ENCODE data around the gene GRHL3.

GRCh38 chr1:24321126-24321525 is 2.0 kb downstream of the GRHL3 start:
- no peak for TF ChIP-seq EZH2phosphoT487 (IDR thresholded peaks at IDR 0.05; ENCODE audit: insufficient read depth, low read depth)
- no peak for TF ChIP-seq EZH2 (IDR thresholded peaks at IDR 0.05; ENCODE audit: insufficient read depth, poor library complexity, severe bottlenecking)
